IMR-90 (cell line): ENCODE data around the gene DVL1. TPM values are rescaled to one million over a fixed set of nuclear protein-coding genes. Genes with fewer than 3 reads are reported as not detected.

Experiments
- ATAC-seq: fragments of 200-7000 bp; cut with Tn5 transposase; 2 replicates; pipeline ENCODE4 v1.9.1; 2020; ENCODE audit warnings: low read depth, mild to moderate bottlenecking, moderate library complexity
- BruUV-seq: library from RNA; stranded (reverse); fragments of 400-500 nt; replicated peaks from 2 replicates; lab custom pipeline; 2021; lab: Mats Ljungman, UMichigan
- CTCF ChIA-PET: fragments of 300-600 bp; formaldehyde crosslinking; extraction: SDS; loops from one replicate; lab custom pipeline; 2021; ENCODE audit warnings: antibody characterized with exemption; lab: Yijun Ruan, JAX
- POLR2A ChIA-PET: fragments of 300-600 bp; sonication (Branson Sonifier 250); formaldehyde crosslinking; loops from one replicate; lab custom pipeline; 2022; ENCODE audit warnings: antibody characterized with exemption; ENCODE audit not compliant: unreplicated experiment; lab: Charles Lee
- DNase-seq: peaks from one replicate; pipeline ENCODE4 v3.0.0; 2013
- H2AFZ ChIP-seq: replicated peaks from 2 replicates; pipeline ENCODE3; 2013; ENCODE audit warnings: low read length, mild to moderate bottlenecking; ENCODE audit not compliant: poor library complexity
- H2AK5ac ChIP-seq: 2 replicates; pipeline ENCODE4 v1.6.1; 2013; ENCODE audit warnings: low read depth, low read length, inconsistent platforms
- H2AK9ac ChIP-seq: replicated peaks from 2 replicates; pipeline ENCODE3; 2013; ENCODE audit warnings: mild to moderate bottlenecking, low read depth, low read length, moderate library complexity; ENCODE audit not compliant: poor library complexity
- H2BK120ac ChIP-seq: 2 replicates; pipeline ENCODE4 v1.6.1; 2013; ENCODE audit warnings: low read depth, low read length, inconsistent platforms
- H2BK15ac ChIP-seq: 3 replicates; pipeline ENCODE4 v1.6.1; 2013; ENCODE audit warnings: low read depth, low read length, inconsistent platforms
- H2BK20ac ChIP-seq: 2 replicates; pipeline ENCODE4 v1.6.1; 2013; ENCODE audit warnings: low read depth, mild to moderate bottlenecking, inconsistent platforms, low read length, moderate library complexity
- H2BK5ac ChIP-seq: 2 replicates; pipeline ENCODE4 v1.6.1; 2013; ENCODE audit warnings: mild to moderate bottlenecking, low read depth, low read length, inconsistent platforms; ENCODE audit not compliant: poor library complexity, severe bottlenecking
- H3K14ac ChIP-seq: replicated peaks from 2 replicates; pipeline ENCODE4 v1.6.1; 2013; ENCODE audit warnings: low read depth, low read length, inconsistent platforms
- H3K18ac ChIP-seq: 2 replicates; pipeline ENCODE4 v1.6.1; 2013; ENCODE audit warnings: low read depth, low read length, control low read depth
- H3K23ac ChIP-seq: 2 replicates; pipeline ENCODE4 v1.6.1; 2013; ENCODE audit warnings: low read depth, low read length, inconsistent platforms
- H3K27ac ChIP-seq: 2 replicates; pipeline ENCODE4 v1.5.1; 2013; ENCODE audit warnings: mild to moderate bottlenecking, control low read depth, low read length; ENCODE audit not compliant: insufficient read depth
- H3K27me3 ChIP-seq: 2 replicates; pipeline ENCODE4 v1.6.1; 2013; ENCODE audit warnings: low read length; ENCODE audit not compliant: control insufficient read depth, insufficient read depth
- H3K36me3 ChIP-seq: 2 replicates; pipeline ENCODE4 v1.6.1; 2013; ENCODE audit warnings: low read length, mixed read lengths; ENCODE audit not compliant: control insufficient read depth, insufficient read depth
- H3K4ac ChIP-seq: 2 replicates; pipeline ENCODE4 v1.6.1; 2013; ENCODE audit warnings: low read depth, low read length, inconsistent platforms
- H3K4me1 ChIP-seq: 2 replicates; pipeline ENCODE4 v1.6.1; 2013; ENCODE audit warnings: low read length, mixed read lengths; ENCODE audit not compliant: control insufficient read depth, insufficient read depth
- H3K4me2 ChIP-seq: 2 replicates; pipeline ENCODE4 v1.6.1; 2013; ENCODE audit warnings: low read depth, mild to moderate bottlenecking, control low read depth, low read length, moderate library complexity
- H3K4me3 ChIP-seq: 2 replicates; pipeline ENCODE4 v1.5.1; 2013; ENCODE audit warnings: low read depth, mild to moderate bottlenecking, control low read depth, low read length, moderate library complexity; ENCODE audit not compliant: insufficient read depth
- H3K56ac ChIP-seq: 2 replicates; pipeline ENCODE4 v1.6.1; 2013; ENCODE audit warnings: low read length, inconsistent platforms; ENCODE audit not compliant: insufficient read depth; ENCODE audit errors: extremely low read depth
- H3K79me1 ChIP-seq, 2 experiments: 2 replicates each; pipeline ENCODE4 v1.6.1; 2013; ENCODE audit warnings: low read length in 2 of 2, inconsistent platforms in 1 of 2, low read depth in 1 of 2
- H3K9ac ChIP-seq: 2 replicates; pipeline ENCODE4 v1.6.1; 2013; ENCODE audit warnings: low read depth, low read length, control low read depth
- H3K9me1 ChIP-seq: 2 replicates; pipeline ENCODE4 v1.6.1; 2013; ENCODE audit warnings: low read length, inconsistent platforms; ENCODE audit not compliant: insufficient read depth
- H3K9me3 ChIP-seq: 2 replicates; pipeline ENCODE4 v1.6.1; 2013; ENCODE audit warnings: low read length; ENCODE audit not compliant: control insufficient read depth, insufficient read depth
- H4K20me1 ChIP-seq: 2 replicates; pipeline ENCODE4 v1.6.1; 2013; ENCODE audit warnings: low read length, inconsistent platforms; ENCODE audit not compliant: insufficient read depth
- H4K5ac ChIP-seq: 2 replicates; pipeline ENCODE4 v1.6.1; 2013; ENCODE audit warnings: mild to moderate bottlenecking, low read depth, low read length, control low read depth
- H4K8ac ChIP-seq, 2 experiments: 2 replicates each; pipeline ENCODE4 v1.6.1; 2013; ENCODE audit warnings: low read depth in 2 of 2, low read length in 2 of 2, control low read depth in 1 of 2, inconsistent platforms in 1 of 2
- H4K91ac ChIP-seq: 2 replicates; pipeline ENCODE4 v1.6.1; 2013; ENCODE audit warnings: low read depth, low read length, inconsistent platforms; ENCODE audit not compliant: insufficient read depth
- BHLHE40 ChIP-seq: fragments of 150-350 bp; IDR thresholded peaks from 2 replicates; pipeline ENCODE4 v1.6.1; 2016; ENCODE audit warnings: mild to moderate bottlenecking, low read depth, low read length
- CHD1 ChIP-seq: IDR thresholded peaks from 2 replicates; pipeline ENCODE4 v1.6.1; 2012; ENCODE audit warnings: low read depth, low read length, improper control_type of control experiment
- MAFK ChIP-seq: IDR thresholded peaks from 2 replicates; pipeline ENCODE4 v1.6.1; 2012; ENCODE audit warnings: low read depth, low read length, improper control_type of control experiment
- NFE2L2 ChIP-seq: fragments of 150-350 bp; IDR thresholded peaks from 2 replicates; pipeline ENCODE4 v1.6.1; 2016; ENCODE audit warnings: low read depth, mild to moderate bottlenecking, low read length
- RAD21 ChIP-seq: IDR thresholded peaks from 2 replicates; pipeline ENCODE4 v1.6.1; 2012; ENCODE audit warnings: low read length, improper control_type of control experiment
- RCOR1 ChIP-seq: IDR thresholded peaks from 2 replicates; pipeline ENCODE4 v1.6.1; 2012; ENCODE audit warnings: mild to moderate bottlenecking, low read length, improper control_type of control experiment; ENCODE audit not compliant: insufficient replicate concordance
- WGBS, 2 experiments: methylation state at CpG; one replicate each; pipeline versions ENCODE4 v1.1.5 to v1.1.7; 2013; ENCODE audit warnings: missing lambda C conversion rate in 2 of 2; ENCODE audit not compliant: insufficient read length in 1 of 2; ENCODE audit errors: extremely low coverage in 2 of 2; 5-methylcytosine and 5-hydroxymethylcytosine counted together
- dilution Hi-C: fragments of 300-500 bp; cut with HindIII; formaldehyde crosslinking; loops from one replicate; pipeline ENCODE4 v1.14.3; 2018; ENCODE audit warnings: low sequenced_read_pairs; ENCODE audit not compliant: unreplicated experiment
- in situ Hi-C: fragments of 300-500 bp; cut with MboI; formaldehyde crosslinking; loops from 3 replicates; pipeline ENCODE4 v1.14.3; 2019; ENCODE audit warnings: low sequenced_read_pairs, inconsistent platforms, mixed read lengths
- intact Hi-C: fragments of 100-400 bp; cut with micrococcal nuclease; formaldehyde crosslinking; loops from 2 replicates; pipeline ENCODE4 v1.10.0; 2022
- polyA plus RNA-seq, 3 experiments: library from polyadenylated mRNA; depleted of rRNA; stranded (reverse); fragments of >200 nt; gene quantifications; 2 replicates each; pipeline ENCODE4 v1.2.3, GENCODE V29; 2012; ENCODE audit warnings: low replicate concordance in 1 of 3
- total RNA-seq: library from RNA; depleted of rRNA; stranded (reverse); fragments of >200 nt; gene quantifications from 2 replicates; pipeline ENCODE4 v1.2.3, GENCODE V29; 2012
- TF ChIP-seq, protein P1 (sequence below): conservative IDR thresholded peaks from 2 replicates; pipeline ENCODE4 v1.5.1; 2012; ENCODE audit warnings: mild to moderate bottlenecking, low read depth, low read length, improper control_type of control experiment
- TF ChIP-seq, protein P2 (sequence below): fragments of 150-350 bp; IDR thresholded peaks from 2 replicates; pipeline ENCODE4 v1.6.1; 2017; ENCODE audit warnings: mild to moderate bottlenecking, antibody characterized with exemption, low read length, low read depth
- TF ChIP-seq, protein P3 (sequence below): fragments of 150-350 bp; IDR thresholded peaks from 2 replicates; pipeline ENCODE4 v1.6.1; 2016; ENCODE audit warnings: low read depth, mild to moderate bottlenecking, low read length, moderate library complexity, borderline replicate concordance

Gene DVL1
- total and polyA plus RNA-seq, 2 of the 4 experiments (the other 2 are of a cell fraction) = 27.2 to 35.9 TPM

DNA sequence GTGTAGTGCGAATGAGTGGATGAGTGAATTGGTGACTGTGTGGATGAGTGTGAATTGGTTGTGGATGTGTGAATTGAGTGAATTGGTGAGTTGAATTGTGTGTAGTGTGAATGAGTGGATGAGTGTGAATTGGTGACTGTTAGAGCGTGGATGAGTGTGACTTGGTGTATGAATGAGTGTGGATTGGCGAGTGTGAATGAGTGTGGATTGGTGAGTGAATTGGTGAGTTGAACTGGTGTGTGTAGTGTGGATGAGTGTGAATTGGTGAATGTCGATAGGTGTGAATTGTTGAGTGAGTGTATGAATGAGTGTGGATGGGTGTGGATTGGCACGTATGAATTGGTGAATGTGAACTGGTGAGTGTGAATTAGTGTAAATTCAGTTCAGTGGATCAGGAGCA lies 18.1 kb upstream of the DVL1 start:
- Histone ChIP-seq H3K79me1 (peaks cover 0 to 26% of the 10 kb centered on the region in 2 experiments; a peak in 2 of 4 replicates), H2AK5ac (peak overlapping the region; percentile 63; the same call in 1 of the 2 replicates), H4K20me1 (0 out of 2 replicates have a peak, but pooled peaks cover 8% of the 10 kb centered on the region), H4K5ac (no peak overlapping the region), H3K4me1 (peaks cover 7% of the 10 kb centered on the region), H2BK5ac (peak overlapping the region; percentile 45), H4K91ac (no peak overlapping the region), H2AK9ac (no peak overlapping the region), H3K23ac (no peak overlapping the region), H3K4ac (no peak overlapping the region), H3K9me1 (0 out of 2 replicates have a peak, but pooled peaks cover 3% of the 10 kb centered on the region), H3K4me2 (no peak overlapping the region), H2BK20ac (no peak overlapping the region), H3K27ac (no peak overlapping the region), H3K36me3 (peaks cover 2% of the 10 kb centered on the region), H3K56ac (no peak overlapping the region), H3K14ac (no peak overlapping the region), H4K8ac (no peak overlapping the region), H2BK15ac (0 out of 3 replicates have a peak overlapping the region, but pooled peaks have one; percentile 28), H3K27me3 (no peaks in the 10 kb centered on the region), H3K18ac (no peak overlapping the region), H2AFZ (peak overlapping the region; percentile 43), H3K9ac (no peak overlapping the region), H2BK120ac (no peak overlapping the region), H3K4me3 (no peak overlapping the region), H3K9me3 (no peaks in the 10 kb centered on the region)
- DNase-seq (no peak), ATAC-seq (no peak)
- in situ Hi-C loops (no loop called here), intact Hi-C loops (no loop called here), dilution Hi-C loops (no loop called here)
- ChIA-PET CTCF (no interaction called here), POLR2A (no interaction called here)
- BruUV-seq = no TSS peak
- TF ChIP-seq BHLHE40 = no peak
- no peak for TF ChIP-seq MAFK
- TF ChIP-seq NFE2L2 = no peak
- no peak for TF ChIP-seq RAD21
- TF ChIP-seq, protein P1, sequence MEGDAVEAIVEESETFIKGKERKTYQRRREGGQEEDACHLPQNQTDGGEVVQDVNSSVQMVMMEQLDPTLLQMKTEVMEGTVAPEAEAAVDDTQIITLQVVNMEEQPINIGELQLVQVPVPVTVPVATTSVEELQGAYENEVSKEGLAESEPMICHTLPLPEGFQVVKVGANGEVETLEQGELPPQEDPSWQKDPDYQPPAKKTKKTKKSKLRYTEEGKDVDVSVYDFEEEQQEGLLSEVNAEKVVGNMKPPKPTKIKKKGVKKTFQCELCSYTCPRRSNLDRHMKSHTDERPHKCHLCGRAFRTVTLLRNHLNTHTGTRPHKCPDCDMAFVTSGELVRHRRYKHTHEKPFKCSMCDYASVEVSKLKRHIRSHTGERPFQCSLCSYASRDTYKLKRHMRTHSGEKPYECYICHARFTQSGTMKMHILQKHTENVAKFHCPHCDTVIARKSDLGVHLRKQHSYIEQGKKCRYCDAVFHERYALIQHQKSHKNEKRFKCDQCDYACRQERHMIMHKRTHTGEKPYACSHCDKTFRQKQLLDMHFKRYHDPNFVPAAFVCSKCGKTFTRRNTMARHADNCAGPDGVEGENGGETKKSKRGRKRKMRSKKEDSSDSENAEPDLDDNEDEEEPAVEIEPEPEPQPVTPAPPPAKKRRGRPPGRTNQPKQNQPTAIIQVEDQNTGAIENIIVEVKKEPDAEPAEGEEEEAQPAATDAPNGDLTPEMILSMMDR = no peak
- TF ChIP-seq, protein P2, sequence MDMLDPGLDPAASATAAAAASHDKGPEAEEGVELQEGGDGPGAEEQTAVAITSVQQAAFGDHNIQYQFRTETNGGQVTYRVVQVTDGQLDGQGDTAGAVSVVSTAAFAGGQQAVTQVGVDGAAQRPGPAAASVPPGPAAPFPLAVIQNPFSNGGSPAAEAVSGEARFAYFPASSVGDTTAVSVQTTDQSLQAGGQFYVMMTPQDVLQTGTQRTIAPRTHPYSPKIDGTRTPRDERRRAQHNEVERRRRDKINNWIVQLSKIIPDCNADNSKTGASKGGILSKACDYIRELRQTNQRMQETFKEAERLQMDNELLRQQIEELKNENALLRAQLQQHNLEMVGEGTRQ = no peak
- TF ChIP-seq, protein P3, sequence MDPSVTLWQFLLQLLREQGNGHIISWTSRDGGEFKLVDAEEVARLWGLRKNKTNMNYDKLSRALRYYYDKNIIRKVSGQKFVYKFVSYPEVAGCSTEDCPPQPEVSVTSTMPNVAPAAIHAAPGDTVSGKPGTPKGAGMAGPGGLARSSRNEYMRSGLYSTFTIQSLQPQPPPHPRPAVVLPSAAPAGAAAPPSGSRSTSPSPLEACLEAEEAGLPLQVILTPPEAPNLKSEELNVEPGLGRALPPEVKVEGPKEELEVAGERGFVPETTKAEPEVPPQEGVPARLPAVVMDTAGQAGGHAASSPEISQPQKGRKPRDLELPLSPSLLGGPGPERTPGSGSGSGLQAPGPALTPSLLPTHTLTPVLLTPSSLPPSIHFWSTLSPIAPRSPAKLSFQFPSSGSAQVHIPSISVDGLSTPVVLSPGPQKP = no peak
- no peak for TF ChIP-seq CHD1
- no peak for TF ChIP-seq RCOR1
- WGBS, 2 experiments = 96 to 100% methylated on average over 5 of the region's 5 CpGs
